Measurements from ENCODE around the gene MOB3A.
"Not testable (repeated sequence)": the region's sequence is repeated elsewhere in the genome, so short reads cannot be mapped to it uniquely, and the experiment has no call there.

MOB3A gene

DNA sequence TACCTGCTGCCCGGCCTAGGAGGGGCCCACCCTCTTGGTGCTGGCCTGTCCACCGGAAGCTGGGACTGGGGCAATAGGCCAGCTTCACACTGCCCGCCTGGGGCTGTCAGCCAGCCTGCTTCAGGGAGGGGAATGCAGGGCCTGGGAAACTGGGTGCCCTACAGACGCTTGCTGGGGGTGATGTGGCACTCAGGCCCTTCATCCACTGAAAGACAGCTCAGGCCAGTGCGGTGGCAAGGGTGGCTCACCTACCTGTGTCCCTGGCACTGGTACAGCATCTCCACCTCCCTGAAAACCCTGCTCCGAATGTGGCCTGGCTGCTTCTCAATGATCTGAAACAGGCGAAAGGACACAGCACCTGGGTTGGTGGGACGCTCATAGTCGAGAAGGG, 52.9 kb downstream of the MOB3A start:
- no peak for DNase-seq

DNA sequence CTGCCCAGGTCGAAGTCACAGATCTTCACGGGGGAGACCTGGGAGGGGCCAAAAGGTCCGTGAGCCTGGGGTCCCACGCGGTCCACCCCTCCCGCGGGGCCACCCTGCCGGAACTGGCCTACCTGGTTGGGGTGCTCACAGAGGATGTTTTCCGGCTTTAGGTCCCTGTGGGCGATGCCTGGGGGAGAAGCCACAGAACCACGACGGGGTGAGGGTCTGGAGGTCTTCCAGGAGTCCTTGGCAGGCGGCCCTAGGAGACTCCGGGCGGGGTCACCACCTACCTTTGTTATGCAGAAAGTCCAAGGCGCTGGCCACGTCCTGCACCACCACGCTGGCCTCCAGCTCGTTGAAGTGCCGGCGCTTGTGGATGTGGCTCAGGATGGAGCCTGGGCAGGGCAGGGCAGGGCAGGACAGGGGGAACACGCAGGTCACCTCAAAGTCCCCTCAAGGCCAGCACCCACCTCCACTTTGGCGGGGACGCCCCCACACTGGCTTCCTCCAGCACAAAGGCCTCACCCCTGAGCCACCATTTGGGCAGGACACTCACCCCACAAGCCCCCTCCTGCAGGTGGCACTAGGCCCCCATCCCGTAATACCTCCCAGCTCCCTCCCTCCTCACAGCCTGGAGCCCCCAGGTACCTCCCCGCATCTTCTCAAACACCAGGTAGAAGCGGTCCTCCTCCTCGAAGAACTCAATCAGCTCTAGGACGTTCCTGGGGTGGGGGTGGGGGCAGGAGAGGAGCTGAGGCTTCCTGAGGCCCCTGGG, 53.5 kb downstream of the MOB3A start:
- no peak for DNase-seq

DNA sequence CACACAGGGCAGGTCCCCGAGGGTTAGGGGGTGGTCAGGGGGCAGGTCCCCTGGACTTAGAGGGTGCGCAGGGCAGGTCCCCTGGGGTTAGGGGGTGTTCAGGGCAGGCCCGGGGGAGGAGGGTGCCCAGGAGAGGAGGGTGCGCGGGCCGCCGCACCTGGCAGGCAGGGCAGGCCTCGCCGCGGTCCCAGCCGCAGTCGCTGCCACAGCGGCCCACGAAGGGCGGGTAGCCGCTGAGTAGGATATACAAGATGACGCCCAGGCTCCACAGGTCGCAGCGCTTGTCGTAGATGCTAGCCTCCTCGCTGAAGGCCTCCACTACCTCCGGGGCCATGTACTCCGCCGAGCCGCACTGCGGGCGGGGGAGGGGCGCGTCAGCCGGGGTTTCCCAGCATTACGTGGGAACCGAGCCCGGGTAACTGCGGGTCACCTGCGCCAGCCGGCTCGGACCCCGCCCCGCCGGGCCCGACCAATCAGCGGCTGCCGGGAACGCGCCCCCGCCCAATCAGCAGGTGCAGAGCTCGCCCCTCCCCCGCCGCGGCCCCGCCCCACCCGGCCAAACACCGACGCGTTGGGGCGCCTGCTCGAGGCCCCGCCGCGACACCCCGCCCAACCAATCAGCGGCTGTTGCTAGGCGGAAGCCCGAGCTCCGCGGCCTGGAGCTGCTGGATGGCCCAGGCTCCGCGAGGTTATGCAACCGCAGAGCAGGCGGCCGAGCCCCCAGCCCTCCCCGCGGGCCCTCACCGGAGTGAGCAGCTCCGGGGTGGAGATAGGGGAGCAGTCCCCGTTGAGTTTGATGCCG, 54.2 kb downstream of the MOB3A start:
- peak; percentile 97 for DNase-seq

DNA sequence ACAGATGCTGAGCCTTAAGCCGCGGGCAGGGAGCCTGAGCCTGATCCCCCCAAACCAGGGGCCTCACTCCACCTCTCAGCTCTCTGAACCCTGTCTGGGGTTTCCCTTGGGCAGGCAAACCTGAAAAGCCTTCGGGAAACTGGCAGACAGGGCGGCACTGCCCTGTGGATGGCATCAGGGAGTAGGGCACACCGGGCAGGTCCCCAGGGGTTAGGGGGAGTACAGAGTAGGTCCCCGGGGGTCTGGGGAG, 54.8 kb downstream of the MOB3A start:
- no peak for DNase-seq

DNA sequence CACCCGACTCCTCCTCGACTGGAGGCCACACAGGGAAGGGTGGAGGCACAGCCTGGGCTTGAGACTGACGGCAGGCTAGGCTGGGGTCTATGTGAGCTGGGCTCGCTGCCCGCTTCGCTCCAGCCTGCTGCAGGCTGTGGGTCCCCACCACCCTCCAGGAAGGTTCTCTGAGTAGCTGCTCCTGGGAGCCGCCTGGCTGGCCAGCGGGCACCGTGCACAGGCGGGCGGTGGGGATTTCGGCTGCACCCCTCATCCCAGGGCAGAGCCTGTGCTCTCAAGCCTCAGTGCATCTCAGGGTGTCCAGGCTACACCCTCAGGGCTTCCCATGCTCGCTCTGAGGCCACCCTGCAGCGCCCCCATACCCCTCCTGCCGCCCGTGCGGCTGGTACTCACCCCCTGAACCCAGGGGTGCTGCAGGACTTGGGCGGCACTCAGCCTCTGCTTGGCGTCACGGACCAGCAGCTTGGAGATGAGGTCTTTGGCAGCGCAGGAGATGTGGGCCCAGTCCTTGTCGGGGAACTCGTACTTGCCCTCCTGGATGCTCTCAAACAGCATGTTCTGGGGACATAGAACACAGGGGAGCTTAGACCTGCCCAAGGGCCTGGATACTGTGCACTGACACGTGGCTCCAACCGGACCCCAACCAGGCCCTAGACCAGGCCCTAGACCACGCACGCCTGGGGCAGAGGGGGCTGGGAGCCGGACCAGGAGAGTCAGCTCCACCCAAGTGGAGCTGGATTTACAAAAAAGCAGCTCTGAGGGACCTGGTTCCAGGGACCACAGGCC, 55.3 kb downstream of the MOB3A start:
- no peak for DNase-seq

DNA sequence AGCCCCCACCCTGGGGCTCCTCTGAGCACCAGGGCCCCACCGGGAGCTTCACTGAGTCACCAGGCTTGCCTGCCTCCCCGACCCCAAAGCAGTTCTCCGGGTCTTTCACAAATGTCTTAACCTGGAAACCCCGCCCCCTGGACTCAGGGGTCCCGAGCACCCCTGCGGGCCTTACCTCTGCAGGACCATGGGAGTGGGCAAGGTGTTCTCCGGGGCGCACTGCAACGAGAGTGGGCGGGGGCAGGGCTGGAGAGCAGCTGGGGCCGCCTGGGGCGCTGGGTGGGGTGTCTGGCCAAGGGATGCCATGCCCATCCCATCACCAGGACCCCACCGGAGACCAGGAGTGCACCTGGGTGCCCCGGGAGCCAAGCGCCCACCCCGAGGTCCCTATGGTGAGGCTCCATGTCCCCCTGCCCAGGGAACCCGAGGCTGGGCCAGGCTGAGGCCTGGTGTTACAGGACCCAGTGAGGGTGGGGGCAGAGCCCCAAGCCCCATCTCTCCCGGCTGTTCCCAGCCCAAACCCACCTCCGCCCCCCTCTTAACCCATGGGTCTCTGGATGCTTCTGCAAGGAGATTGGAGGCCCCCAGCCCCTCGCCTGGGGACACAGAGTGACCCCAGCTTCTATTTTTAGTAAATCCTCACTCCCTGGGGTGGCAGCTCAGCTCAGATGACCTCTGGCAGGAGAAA, 56.0 kb downstream of the MOB3A start:
- DNase-seq, result no peak

DNA sequence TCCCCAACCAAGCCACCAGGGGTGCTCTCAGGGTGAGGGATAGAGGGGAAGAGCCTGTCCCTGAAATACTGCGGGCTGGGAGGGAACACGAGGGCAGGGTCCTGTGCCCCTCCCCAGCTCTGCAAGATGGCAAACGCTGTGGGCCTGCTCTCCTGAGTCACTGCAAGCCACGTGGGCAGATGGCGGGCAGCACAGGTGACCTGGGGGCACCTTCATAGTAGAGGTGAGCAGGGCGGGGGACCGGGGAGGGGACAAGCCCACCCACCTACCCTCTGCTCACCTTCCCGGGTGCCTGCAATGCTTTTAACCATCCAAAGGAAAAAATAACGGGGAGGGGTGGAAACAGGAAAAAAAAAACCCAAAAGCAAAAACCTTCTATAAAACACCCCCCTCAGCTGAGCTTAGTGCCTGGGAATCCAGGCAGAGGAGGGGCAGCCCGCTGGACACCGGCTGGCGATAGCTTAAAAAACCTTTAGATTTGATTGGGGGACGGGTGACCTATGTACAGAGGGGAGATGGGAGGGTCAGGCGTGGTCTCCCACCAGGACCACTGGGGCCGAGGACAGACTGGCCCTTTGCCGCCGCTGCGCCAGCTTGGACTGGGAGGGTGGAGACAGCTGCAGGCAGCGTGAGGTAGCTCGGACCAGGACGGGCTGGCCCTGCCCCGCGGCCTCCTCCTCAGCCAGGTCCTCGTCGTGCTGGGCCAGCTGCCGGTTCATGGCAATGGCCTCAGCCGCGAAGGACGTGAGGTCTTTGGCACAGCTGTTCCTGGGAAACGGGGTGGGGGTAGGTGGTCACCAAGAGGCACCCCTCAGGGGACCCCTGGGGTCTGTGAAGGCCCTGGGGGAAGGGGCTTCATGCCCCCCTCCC, 56.8 kb downstream of the MOB3A start:
- DNase-seq, result no peak

DNA sequence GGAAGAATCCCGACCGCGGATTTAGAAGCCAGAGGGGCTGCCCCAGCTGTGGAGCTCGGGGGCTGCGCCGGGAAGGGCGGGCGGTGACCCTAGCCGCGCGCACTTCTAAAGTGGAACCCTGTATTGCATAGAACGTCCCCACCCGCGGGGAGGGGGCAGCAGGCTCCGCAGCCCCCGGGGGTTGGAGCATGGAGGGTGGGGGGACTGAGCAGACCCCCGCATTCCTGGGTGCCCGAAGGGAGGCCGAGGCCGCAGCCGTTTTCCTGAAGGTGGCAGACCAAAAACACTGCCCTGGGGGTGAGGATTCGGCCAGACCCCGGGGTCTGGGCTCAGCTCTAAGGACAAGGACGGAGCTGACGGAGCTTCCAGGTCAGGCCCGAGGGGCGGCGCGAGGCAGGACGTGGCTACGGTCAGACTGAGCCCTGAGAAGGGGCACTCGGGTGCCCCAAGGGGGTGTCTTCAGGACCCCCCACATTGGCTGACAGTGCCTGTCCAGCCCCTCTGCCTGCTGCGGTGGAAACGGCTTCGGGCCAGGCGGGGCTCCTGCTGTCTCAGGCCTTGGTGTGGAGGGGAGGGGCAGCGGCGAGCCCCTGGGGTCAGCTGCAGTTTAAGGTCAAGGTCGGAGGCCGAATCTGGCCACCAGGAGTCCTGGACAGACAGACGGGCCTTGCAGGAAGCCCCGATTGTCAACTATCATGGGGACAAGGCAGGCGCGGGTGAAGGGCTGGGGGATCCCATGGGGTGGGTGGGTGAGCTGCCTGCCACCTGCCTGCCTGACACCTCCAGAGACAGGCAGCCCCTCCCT, 57.6 kb downstream of the MOB3A start:
- no peak for DNase-seq

DNA sequence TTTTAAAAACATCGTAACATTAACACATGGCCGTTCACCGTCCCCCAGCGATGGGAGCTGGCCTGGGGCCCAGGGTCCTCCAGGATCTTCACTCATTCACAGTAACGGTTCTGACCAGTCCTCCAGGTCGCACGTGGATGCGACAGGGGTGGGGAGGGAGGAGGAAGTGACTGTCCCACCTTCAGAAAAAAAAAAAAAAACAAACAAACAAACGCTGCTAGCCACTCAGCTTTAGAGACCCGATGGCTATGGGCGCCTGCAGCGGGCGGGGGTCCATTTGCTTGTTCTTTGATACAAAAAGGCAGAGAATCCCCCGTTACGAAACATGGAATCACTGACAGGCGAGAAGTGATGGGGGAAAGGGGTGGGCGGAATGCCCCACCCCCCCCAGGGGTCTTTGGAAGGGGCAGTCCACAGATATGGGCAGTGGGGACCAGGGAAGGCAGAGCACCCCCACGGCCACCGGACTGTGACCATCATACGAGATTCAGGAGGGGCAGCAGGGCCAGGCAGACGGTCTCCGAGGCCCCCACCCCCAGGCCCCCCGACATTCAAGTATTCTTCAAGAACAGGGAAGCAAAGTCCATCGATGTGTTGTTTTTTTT, 58.4 kb downstream of the MOB3A start:
- DNase-seq, result no peak

DNA sequence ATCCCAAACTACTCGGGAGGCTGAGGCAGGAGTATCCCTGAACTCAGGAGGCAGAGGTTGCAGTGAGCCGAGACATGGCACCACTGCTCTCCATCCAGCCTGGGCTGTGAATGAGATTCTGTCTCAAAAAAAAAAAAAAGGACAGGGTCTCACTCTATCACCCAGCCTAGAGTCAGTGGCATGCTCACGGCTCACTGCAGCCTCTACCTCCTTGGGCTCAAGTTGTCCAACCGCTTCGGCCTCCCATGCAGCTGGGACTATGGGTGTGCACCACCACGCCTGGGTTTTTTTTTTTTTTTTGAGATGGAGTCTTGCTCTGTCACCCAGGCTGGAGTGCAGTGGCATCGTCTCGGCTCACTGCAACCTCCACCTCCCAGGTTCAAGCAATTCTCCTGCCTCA, 59.7 kb downstream of the MOB3A start:
- DNase-seq, result no peak

DNA sequence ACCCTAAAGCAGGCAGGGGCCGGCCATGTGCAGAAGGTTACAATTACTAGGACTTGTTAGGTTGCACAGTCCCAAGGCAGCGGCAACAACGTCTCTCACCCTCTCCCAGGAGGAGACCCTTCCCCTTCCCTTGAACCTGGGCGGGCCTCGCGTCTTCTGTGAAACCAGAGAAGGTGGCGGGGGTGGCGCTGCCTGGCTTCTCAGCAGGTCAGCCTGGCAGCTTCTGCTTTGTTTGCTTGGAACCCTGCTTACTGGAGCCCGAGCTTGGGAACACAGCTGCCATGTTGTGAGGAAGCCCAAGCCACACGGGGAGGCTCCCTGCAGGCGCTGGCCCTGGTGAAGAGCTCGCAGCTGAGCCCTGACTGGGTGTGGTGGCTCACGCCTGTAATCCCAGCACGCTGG, 60.5 kb downstream of the MOB3A start:
- DNase-seq, result no peak

DNA sequence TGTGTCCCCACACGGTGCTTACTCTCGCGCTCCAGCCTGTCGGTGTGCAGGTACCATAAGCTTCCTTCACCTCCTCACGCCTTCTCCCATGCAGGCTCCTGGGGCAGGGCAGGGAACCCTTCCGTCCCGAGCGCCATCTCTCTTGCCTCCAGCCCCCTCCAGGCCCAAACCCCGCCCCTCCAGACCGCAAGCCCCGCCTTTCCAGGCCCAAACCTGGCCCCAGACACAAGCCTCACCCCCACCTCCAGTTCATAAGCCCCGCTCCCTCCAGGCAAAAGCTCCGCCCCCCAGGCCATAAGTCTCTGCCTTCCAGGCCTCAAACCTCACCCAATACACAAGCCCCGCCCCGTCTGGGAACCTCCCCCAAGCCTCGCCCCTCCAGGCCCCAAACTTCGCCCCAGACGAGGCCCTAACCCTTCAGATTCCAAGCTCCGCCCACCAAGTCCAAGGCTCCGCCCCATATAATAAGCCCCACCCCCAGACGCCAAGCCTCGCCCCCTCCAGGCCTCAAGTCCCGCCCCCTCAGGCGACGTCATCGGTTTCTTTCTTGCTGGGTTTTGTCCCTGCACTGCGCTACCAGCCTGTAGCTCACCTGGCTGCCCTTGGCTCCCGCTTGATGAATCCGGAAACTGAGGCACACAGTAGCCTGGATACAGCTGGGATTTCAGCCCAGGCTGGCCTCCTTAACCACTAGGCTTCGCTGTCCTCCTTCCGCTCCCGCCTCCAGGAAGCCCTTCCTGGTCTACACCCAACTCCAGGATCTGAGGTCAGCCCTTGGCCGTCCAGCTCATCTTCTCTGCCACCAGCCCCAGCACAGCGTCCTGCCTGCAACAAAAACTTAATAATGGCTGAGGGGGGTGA, 61.2 kb downstream of the MOB3A start:
- no peak for DNase-seq

DNA sequence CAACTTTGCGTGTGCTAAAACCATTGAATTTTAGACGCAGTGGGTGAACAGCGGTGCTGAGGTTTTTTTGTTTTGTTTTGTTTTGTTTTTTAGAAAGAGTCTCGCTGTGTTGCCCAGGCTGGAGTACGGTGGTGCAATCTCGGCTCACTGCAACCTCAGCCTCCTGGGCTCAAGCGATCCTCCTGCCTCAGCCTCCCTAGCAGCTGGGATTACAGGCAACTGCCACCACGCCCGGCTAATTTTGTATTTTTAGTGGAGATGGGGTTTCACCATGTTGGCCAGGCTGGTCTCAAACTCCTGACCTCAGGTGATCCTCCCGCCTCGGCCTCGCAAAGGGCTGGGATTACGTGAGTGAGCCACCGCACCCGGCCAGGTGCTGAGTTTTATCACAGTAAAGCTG, 61.9 kb downstream of the MOB3A start:
- not testable (repeated sequence) for DNase-seq

DNA sequence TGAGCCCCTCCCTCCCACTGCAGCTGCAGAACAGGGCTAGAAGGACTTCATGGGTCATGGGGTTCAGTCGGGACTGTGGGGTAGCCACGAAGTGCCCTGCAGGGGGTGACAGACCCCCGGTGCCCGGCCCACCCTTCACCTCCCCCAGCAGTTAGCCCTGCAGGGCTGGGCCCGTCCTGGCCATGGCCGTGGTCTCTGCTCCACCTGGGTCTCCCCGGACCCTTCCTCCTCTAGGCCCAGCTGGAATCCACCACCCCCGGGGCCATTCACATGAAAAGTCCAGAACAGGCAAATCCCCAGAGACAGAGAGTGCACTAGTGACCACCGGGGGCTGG, 62.3 kb downstream of the MOB3A start:
- no peak for DNase-seq

DNA sequence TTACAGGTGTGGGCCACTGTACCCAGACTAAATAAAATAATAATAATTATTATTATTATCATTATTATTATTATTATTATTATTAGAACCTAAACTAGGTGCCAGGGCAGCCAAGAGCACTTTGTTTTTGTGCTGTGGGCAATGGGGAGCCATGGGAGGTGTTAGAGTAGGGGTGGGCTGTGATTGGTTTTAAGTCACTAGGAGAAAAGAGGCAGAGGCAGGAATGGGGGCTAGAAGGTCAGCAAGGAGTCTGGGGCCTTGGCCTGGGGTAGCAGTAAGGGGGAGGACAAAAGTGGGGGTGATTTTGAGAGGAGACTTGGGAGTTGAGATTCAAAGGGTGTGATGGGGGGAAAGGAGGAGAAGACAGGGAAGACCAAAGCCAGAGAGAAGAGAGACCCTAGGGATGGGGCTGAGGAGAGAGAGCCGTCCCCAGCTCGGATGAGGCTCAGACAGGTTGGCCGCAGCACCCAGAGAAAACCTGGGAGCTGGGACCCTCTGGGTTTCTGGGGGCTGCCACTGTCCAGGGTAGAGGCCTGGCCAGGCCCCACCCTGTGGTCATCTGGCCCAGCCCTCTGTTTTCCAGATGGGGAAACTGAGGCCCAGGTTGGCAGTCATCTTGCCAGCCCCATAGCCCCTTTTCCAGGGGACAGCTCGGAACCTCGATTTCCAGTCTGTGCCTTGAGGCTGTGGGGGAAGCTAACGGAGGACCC, 62.9 kb downstream of the MOB3A start:
- DNase-seq, result no peak

DNA sequence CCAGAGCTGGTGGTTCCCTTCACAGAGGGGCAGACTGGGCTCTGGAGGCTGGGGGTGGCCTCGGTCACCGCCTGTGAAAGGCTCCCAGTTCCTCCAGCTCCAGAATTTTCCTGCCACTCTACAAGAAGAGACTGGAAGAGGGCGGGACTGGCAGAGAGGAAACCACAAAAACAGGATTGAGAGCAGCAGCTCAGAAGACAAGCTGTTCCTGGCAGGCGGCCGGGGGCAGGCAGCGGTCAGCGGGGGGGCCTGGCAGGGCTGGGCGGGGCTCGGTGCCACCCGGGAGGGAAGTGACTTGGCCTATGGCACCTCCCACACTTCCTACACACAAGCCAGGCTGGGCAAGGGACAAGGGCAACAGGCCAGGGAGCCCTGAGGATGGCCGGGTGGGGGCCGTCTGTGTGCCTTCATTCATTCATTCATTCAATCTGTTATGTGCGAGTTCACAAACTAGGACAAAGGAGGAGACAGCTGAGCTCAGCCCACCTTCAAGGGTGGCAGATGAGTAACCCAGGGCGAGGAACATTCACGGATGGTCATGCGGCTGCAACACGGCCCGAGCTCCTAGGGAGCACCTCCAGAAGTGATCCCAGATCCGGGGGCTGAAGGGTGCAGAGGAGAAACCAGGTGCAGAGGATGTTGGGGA, 63.7 kb downstream of the MOB3A start:
- peak; percentile 81 for DNase-seq

DNA sequence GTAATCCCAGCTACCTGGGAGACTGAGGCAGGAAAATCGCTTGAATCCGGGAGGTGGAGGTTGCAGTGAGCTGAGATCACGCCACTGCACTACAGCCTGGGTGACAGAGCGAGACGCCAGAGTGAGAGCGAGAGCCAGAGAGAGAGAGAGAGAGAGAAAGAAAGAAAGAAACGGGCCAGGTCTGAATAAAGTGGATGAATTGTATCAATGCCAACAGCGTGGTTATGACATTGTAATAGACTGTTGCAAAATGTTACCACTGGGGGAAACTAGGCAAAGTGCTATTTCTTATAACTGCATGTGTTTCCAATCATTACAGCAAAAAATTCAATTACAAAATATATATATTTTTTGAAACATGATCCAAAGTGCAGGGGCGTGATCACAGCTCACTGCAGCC, 68.8 kb downstream of the MOB3A start:
- no peak for DNase-seq

DNA sequence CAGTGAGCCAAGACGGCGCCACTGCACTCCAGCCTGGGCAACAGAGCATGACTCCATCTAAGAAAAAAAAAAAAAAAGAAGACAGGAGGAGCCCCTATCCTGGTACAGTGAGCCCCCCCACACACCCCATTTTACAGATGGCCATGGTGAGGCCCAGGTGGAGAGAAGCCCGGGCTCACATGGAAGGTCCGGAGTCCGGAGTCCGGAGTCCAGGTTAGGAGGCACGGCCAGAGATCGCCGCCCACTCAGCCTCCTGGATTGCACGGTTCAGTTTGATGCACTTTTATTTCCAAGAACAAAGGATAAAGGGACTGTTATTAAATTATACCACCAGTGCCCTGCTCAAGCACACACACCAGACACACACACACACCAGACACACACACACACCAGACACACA, 69.4 kb downstream of the MOB3A start:
- DNase-seq, result no peak

DNA sequence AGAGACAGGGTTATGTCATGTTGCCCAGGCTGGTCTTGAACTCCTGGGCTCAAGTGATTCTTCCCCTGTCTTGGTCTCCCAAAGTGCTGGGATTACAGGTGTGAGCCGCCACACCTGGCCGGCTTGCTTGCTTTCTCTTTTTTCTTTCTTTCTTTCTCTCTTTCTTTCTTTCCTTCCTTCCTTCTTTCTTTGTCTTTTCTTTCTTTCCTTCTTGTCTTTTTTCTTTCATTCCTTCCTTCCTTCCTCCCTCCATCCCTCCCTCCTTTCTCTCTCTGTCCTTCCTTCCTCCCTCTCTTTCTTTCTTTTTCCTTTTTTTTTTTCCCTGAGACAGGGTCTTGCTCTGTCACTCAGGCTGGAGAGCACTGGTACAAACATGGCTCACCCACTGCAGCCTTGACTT, 73.8 kb downstream of the MOB3A start:
- DNase-seq, result no peak
